Measurements from ENCODE around the gene TMEM225B.
"Not testable (repeated sequence)": the region's sequence is repeated elsewhere in the genome, so short reads cannot be mapped to it uniquely, and the experiment has no call there.

The TMEM225B gene

GRCh38 chr7:99654626-99655025 is 56.6 kb downstream of the TMEM225B start:
- not testable (repeated sequence) for DNase-seq (ENCODE audit: low read depth)

DNA sequence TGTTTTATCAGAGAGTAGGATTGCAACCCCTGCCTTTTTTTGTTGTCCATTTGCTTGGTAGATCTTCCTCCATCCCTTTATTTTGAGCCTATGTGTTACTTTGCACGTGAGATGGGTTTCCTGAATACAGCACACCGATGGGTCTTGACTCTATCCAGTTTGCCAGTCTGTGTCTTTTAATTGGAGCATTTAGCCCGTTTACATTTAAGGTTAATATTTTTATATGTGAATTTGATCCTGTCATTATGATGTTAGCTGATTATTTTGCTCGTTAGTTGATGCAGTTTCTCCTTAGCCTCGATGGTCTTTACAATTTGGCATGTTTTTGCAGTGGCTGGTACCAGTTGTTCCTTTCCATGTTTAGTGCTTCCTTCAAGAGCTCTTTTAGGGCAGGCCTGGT is 59.8 kb downstream of the TMEM225B start:
- not testable (repeated sequence) for DNase-seq (ENCODE audit: low read depth)
